IPS-20b (cell line): Measurements from ENCODE around the gene FEN1.
A peak's percentile ranks its signal among the peaks of the same experiment; 100 is the strongest.

Experiments used
- H3K27ac ChIP-seq: one replicate; pipeline ENCODE4 v1.5.1; 2013; ENCODE audit warnings: low read length
- H3K27me3 ChIP-seq: 2 replicates; pipeline ENCODE4 v1.6.1; 2013; ENCODE audit warnings: mild to moderate bottlenecking, low read length, inconsistent platforms; ENCODE audit not compliant: insufficient read depth
- H3K36me3 ChIP-seq: 2 replicates; pipeline ENCODE4 v1.6.1; 2013; ENCODE audit warnings: low read depth, mild to moderate bottlenecking, inconsistent platforms, low read length, moderate library complexity; ENCODE audit not compliant: insufficient read depth
- H3K4me1 ChIP-seq: 2 replicates; pipeline ENCODE4 v1.6.1; 2013; ENCODE audit warnings: mild to moderate bottlenecking, control low read depth, inconsistent platforms, low read length, moderate library complexity; ENCODE audit not compliant: insufficient read depth
- H3K4me3 ChIP-seq: 2 replicates; pipeline ENCODE4 v1.5.1; 2013; ENCODE audit warnings: mild to moderate bottlenecking, low read length, inconsistent platforms
- H3K9ac ChIP-seq: 2 replicates; pipeline ENCODE4 v1.6.1; 2013; ENCODE audit warnings: low read depth, mild to moderate bottlenecking, inconsistent platforms, low read length, moderate library complexity
- H3K9me3 ChIP-seq: 2 replicates; pipeline ENCODE4 v1.6.1; 2013; ENCODE audit warnings: mild to moderate bottlenecking, low read depth, low read length, inconsistent platforms; ENCODE audit not compliant: insufficient read depth

FEN1 gene

GRCh38 chr11:61833471-61833870 is 40.8 kb downstream of the FEN1 start:
- H3K9ac ChIP-seq: no peak overlapping the region; the same call in 1 of the 2 replicates
- H3K36me3 ChIP-seq: peaks cover 58% of the 10 kb centered on the region
- H3K9me3 ChIP-seq: no peaks in the 10 kb centered on the region
- H3K27me3 ChIP-seq: no peaks in the 10 kb centered on the region
- peaks cover 31% of the 10 kb centered on the region for H3K4me1 ChIP-seq
- H3K4me3 ChIP-seq: no peak overlapping the region
- H3K27ac ChIP-seq: no peak overlapping the region

DNA sequence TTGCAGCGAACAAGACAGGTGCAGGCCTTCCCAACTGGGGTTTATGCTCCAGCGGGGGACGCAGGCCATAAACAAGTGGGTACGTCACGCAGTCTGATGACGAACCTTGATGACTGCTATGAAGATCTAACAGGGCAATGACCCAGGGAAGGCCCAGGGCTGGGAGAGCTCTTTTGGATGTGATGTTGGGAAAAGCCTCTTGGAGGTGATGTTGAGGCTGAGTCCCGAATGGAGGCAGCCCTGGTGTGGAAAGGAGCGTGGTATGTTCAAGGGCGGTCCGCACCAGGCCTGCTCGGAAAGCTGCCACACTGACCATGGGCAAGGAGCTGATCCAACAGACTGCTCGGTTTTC is 41.2 kb downstream of the FEN1 start:
- Histone ChIP-seq H3K36me3 (peaks cover 62% of the 10 kb centered on the region), H3K27ac (peak overlapping the region; percentile 60), H3K4me1 (peaks cover 31% of the 10 kb centered on the region)

DNA sequence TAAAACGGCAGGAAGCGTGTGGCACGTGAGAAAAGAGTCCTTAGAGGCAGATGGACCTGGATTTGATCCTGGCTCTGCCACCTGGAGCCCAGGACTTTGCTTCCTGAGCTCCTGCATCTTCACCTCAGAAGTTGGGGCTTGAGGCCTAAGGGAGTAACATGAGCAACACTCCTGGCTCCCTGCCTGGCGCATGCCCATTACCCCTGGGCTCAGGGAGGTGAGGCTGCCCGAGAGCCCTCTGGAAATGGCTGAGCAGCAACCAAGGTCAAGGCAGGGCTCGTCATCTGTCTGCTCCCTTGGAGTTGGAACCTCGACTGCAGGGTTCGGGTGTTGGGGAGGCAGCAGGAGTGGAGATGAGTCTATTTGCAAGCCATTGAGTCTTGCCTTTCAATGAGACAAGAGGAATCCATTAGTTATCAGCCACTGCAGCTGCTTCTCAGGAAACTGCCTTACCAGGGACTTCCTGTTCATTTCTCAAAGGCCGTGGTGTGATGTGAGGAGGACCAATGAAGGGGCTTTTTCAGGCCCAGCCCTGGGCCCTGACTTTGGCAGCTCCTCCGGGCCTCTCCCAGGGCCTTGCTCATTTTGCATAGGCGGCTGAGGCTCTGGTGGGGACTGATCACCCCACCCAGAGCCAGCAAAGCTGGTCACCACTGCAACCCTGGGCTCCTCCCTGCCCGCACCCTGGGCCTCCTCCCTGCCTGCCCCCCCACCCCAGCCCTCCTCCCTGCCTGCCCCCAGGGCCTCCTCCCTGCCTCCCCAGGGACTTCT is 41.8 kb downstream of the FEN1 start:
- H3K27ac ChIP-seq: peak overlapping the region; percentile 60
- H3K9me3 ChIP-seq: no peaks in the 10 kb centered on the region
- H3K4me3 ChIP-seq: no peak overlapping the region; the same call in 1 of the 2 replicates
- H3K36me3 ChIP-seq: peaks cover 68% of the 10 kb centered on the region
- H3K9ac ChIP-seq: peak overlapping the region; percentile 45; the same call in 1 of the 2 replicates
- no peaks in the 10 kb centered on the region for H3K27me3 ChIP-seq
- peaks cover 31% of the 10 kb centered on the region for H3K4me1 ChIP-seq

More for the DNA sequence above, 41.2 kb downstream of the FEN1 start:
- Histone ChIP-seq H3K9me3 (no peaks in the 10 kb centered on the region), H3K4me3 (no peak overlapping the region; the same call in 1 of the 2 replicates), H3K27me3 (no peaks in the 10 kb centered on the region), H3K9ac (peak overlapping the region; percentile 44; the same call in 1 of the 2 replicates)

DNA sequence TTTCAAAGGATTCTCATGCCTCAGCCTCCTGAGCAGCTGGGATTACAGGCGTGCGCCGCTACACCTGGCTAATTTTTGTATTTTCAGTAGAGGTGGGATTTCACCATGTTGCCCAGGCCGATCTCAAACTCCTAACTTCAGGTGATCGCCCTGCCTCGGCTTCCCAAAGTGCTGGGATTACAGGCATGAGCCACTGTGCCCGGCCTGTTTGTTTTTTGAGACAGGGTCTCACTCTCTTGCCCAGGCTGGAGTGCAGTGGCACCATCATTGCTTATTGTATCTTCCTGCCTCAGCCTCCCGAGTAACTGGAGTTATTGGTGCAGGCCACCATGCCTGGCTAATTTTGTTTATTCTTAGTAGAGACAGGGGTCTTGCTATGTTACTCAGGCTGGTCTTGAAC is 43.5 kb downstream of the FEN1 start:
- Histone ChIP-seq H3K27me3 (no peaks in the 10 kb centered on the region), H3K27ac (no peak overlapping the region), H3K36me3 (peaks cover 75% of the 10 kb centered on the region), H3K9me3 (no peaks in the 10 kb centered on the region), H3K9ac (no peak overlapping the region; the same call in 1 of the 2 replicates), H3K4me1 (peaks cover 19% of the 10 kb centered on the region; the same call in 1 of the 2 replicates), H3K4me3 (no peak overlapping the region)

- Histone ChIP-seq H3K27me3 (no peaks in the 10 kb centered on the region), H3K27ac (no peak overlapping the region), H3K9ac (no peak overlapping the region), H3K4me3 (no peak overlapping the region), H3K4me1 (peaks cover 15% of the 10 kb centered on the region; the same call in 1 of the 2 replicates), H3K36me3 (peaks cover 75% of the 10 kb centered on the region), H3K9me3 (no peaks in the 10 kb centered on the region)
These were observed 44.8 kb downstream of the FEN1 start for GRCh38 chr11:61837411-61838005.

- peaks cover 77% of the 10 kb centered on the region for H3K36me3 ChIP-seq
- H3K9me3 ChIP-seq: no peaks in the 10 kb centered on the region
- H3K4me3 ChIP-seq: no peak overlapping the region
- no peak overlapping the region for H3K27ac ChIP-seq
- peaks cover 10% of the 10 kb centered on the region; the same call in 1 of the 2 replicates for H3K4me1 ChIP-seq
- no peak overlapping the region for H3K9ac ChIP-seq
- no peaks in the 10 kb centered on the region for H3K27me3 ChIP-seq
These were observed 45.8 kb downstream of the FEN1 start for GRCh38 chr11:61838501-61838900.

DNA sequence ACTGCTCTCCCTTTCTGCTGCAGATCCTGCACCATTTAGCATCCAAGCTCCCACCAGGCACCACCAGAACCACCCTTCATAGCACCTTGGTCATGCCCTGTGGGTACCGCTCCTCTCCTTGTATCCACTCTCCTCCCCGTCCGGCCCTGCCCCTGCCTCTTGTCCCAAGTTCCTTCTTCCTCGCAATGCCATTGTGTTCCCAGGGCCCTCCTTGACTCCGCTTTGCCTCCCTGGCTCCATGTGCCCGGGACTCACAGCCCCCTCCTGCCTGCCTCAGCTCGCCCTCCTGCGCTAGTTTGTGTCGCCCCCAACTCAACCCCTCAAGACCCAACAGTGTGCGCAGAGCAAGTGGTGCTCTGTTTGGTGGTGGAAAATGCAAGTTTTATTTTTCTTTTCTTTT is 46.2 kb downstream of the FEN1 start:
- H3K36me3 ChIP-seq: peaks cover 77% of the 10 kb centered on the region
- no peak overlapping the region for H3K27ac ChIP-seq
- H3K4me1 ChIP-seq: peaks cover 6% of the 10 kb centered on the region; the same call in 1 of the 2 replicates
- no peak overlapping the region for H3K4me3 ChIP-seq
- H3K9ac ChIP-seq: no peak overlapping the region
- no peaks in the 10 kb centered on the region for H3K27me3 ChIP-seq
- no peaks in the 10 kb centered on the region for H3K9me3 ChIP-seq

DNA sequence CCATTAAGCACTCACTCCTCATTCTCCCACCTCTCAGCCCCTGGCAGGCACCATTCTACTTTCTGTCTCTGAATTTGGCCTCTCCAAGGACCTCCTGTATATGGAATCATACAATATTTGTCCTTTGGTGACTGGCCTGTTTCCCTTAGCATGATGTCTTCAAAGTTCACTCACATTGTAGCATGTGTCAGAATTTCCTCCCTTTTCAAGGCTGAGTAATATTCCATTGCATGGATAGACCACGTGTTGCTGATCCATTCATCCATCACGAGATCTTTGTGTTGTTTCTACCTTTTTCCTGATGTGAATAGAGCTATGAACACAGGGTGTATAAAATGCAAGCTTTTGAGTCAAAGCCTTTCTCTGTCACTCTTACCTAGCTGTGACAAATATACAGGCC is 47.0 kb downstream of the FEN1 start:
- Histone ChIP-seq H3K4me3 (no peak overlapping the region), H3K9me3 (no peaks in the 10 kb centered on the region), H3K36me3 (peaks cover 85% of the 10 kb centered on the region), H3K27ac (no peak overlapping the region), H3K4me1 (no peaks in the 10 kb centered on the region; the same call in 1 of the 2 replicates), H3K9ac (no peak overlapping the region), H3K27me3 (no peaks in the 10 kb centered on the region)

DNA sequence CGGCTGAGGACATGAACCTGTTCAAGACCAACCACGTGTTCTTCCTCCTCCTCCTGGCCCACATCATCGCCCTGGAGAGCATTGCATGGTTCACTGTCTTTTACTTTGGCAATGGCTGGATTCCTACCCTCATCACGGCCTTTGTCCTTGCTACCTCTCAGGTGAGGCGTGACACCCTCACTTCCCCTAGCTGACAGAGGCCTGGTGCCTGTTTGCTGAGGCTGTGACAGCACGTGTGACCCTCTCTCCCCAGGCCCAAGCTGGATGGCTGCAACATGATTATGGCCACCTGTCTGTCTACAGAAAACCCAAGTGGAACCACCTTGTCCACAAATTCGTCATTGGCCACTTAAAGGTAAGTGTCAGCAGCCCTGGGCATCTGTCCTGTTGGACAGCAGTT is 47.7 kb downstream of the FEN1 start:
- no peak overlapping the region for H3K4me3 ChIP-seq
- H3K4me1 ChIP-seq: no peaks in the 10 kb centered on the region; the same call in 1 of the 2 replicates

GRCh38 chr11:61841636-61842527 is 49.2 kb downstream of the FEN1 start:
- Histone ChIP-seq H3K27ac (no peak overlapping the region), H3K9ac (no peak overlapping the region), H3K36me3 (peaks cover 98% of the 10 kb centered on the region)

More for the DNA sequence above, 47.7 kb downstream of the FEN1 start:
- H3K9ac ChIP-seq: no peak overlapping the region
- H3K9me3 ChIP-seq: no peaks in the 10 kb centered on the region
- peaks cover 92% of the 10 kb centered on the region for H3K36me3 ChIP-seq
- H3K27me3 ChIP-seq: no peaks in the 10 kb centered on the region
- H3K27ac ChIP-seq: no peak overlapping the region

DNA sequence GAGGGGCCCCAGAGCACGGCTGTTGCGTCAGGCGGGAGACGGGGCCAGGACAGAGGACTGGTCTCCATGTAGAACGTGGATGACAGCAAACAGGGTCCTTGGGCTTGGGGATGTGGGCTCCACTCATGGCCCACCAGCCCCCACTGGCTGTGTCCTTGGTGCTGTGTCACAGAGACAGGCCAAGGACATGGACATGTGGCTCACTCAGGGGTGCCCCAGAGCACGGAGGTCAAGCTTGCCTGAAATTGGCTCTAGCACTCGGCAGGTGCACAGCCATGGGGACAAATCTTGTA is 49.8 kb downstream of the FEN1 start:
- H3K4me1 ChIP-seq: no peaks in the 10 kb centered on the region
- no peak overlapping the region for H3K4me3 ChIP-seq
- no peak overlapping the region for H3K27ac ChIP-seq
- H3K9me3 ChIP-seq: no peaks in the 10 kb centered on the region
- no peak overlapping the region for H3K9ac ChIP-seq
- peaks cover 98% of the 10 kb centered on the region for H3K36me3 ChIP-seq
- H3K27me3 ChIP-seq: no peaks in the 10 kb centered on the region

More at GRCh38 chr11:61841636-61842527, 49.2 kb downstream of the FEN1 start:
- H3K4me3 ChIP-seq: no peak overlapping the region
- no peaks in the 10 kb centered on the region for H3K4me1 ChIP-seq
- H3K27me3 ChIP-seq: no peaks in the 10 kb centered on the region
- no peaks in the 10 kb centered on the region for H3K9me3 ChIP-seq
